Measurements from ENCODE around the gene C6orf52.
"Not testable (repeated sequence)": the region's sequence is repeated elsewhere in the genome, so short reads cannot be mapped to it uniquely, and the experiment has no call there.

Gene C6orf52

DNA sequence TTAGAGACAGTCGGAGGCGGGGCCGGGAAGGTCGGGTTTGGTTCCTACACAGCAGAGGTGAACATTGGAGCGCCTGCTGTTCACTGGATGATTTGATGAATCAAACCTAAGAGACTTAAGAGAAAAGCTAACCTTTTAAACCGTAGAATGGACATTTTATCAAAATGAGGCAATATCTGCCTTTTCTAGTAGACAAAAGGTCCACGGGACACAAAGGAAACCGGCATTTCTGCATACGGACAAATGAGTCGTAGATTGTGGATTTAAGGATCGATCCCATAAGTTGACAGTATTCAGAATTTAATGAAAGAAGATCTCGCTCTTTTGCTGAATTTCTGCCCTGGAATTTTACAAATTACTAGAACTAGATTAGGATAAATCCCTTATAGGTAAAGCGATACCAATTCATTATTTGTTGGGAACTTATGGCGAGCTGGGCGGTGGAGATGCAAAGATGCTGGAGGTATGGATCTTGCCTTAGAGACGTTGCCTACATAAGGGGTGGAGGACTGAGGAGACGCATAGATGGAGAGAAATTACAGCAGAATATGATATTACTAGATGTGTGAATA lies 756 bp upstream of the C6orf52 start:
- no peak for DNase-seq

DNA sequence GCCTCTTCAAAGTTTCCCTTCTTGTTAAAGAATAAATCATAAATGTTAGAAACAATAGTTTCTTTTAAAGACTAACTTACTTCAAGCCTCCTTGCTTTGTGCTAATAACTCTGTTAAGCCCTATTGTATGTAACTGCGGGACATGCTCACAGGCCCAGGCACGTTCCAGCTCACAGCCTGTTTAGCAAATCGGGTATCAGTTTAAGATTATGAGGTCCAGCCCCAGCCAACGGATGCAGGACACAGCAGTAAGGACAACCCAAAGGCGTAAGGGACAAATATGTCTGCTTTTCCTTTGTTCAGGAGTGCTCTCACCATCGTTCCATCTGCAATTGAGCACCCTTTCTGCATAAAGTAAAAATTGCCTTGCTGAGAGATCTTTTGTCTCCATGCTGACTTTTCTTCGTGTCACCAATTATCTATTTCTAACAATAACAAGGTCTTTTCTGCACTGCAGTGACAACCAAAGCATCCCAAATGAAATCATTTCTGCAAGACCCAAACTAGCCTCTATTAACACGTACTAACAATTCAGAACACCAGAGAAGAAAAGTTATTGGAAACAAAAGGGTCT lies 1.4 kb downstream of the C6orf52 start:
- no peak for DNase-seq

DNA sequence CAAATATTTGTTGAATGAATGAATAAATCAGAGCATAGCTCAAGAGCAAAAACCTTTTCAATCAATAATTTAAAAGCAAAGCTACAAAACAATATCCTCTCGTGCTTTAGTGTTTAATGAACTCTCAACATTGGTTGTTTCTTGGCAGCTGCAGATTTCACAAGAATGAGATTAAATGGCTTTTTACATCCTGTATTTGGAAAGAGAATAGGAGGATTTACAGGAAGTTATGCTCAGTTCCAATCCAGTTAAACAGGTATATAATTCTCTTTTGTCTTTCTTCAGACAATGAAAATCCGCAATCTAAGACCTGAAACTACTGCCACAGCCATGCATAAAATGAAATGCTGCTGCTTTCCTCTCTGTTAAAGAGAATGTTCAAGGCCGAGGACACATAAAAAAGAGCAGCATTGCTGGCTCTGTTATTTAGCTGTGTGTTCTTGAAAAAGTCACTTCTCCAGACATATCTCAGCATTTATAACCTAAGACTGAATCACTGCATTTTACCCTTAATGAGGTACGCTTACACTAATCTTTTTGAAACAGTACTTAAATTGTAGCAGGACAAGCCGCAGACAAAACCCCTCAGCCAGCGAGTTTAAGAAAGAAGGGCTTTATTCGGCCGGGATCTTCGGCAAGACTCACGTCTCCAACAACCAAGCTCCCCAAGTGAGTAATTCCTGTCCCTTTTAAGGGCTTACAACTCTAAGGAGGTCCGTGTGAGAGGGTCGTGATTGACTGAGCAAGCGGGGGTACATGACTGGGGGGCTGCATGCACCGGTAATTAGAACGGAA lies 3.6 kb downstream of the C6orf52 start:
- no peak for DNase-seq

DNA sequence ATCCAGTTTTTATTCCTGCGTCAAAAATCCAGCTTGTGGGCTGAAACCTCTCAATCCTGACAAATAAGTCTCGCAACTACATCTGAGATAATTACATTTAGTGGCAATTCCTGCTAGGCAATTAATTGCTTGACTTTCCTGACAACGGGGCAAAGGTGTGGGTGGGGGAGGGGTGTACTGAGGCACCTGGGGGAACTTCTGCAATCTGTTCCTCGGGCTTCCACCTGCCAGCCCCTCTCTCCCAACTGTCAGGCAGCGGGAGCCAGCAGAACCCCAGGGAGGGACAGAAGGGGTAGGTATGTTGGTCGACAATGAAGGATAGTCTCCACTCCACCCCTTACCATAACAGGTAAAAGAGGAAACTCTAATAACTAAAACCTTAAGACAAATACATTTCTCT lies 6.8 kb downstream of the C6orf52 start:
- no peak for DNase-seq

DNA sequence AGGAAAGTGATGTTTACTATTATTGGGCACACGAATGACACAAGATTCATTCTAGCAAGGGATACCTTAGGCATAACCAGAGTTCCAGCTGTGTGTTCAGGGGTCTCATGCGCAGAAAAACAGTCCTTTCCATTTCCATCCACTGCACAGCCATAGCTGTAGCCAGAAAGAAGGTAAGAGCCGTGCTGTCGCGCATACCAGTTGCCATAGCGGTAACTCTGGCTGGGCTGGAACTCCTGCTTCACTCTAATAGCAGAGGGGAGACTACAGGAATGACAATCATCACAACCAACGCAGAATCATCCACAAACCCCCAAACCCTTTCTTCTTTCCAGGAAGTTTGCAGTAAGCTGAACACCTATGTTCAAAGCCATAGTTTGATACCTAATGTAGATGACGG lies 7.5 kb downstream of the C6orf52 start:
- no peak for DNase-seq

DNA sequence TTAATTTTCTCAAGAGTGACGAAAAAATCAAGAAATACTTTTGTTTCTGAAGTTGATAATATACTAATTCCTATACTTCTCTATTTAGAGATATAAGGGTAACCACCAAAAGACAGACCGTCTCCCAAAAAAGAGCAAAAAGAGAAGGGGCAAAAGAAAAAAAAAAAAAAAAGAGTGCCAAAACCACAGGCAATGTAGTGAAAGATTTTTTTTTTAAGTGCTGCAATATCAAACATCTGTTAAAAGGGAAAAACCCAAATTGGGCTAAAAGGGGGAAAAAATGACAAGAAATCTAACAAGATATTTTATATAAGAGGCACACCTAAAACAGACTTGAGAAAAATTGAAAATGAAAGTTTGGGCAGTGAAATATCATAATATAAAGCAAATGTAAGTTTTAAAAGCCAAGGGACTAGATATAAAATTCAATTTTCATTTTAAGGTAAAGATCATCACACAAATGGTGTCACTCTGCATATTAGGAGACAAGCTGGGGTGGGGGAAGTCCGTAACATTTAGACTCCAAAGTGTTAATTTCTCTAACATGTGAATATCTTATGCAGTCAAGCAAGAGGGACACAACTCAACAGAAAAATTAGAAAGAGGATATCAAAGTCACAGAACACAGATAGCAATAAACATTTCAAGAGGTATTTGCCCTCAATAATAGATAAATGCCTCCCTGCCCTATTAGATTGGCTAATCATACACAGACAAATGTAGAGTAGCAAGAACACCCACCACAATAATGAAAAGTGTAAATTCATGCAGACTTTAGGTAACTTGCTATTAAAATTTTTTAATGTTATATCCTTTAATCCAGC lies 9.1 kb downstream of the C6orf52 start:
- no peak for DNase-seq

DNA sequence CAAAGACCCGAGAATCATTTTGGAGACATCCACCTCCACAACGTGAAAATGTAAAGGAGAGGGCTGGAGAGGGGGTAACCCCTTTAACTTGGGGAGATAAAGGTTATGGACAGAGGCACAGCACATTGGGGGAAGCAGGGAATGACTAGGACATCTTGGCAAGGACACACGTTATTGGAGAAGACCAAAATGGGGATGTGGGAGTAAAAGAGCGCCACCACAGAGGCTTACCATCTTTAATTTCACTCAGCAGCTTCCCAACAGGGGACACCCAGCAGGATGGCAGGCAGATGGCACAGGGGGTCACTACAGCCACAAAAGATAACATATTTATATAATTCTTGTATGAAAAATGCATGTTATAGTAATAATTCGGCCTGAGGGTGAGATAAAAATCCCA lies 9.8 kb downstream of the C6orf52 start:
- no peak for DNase-seq

DNA sequence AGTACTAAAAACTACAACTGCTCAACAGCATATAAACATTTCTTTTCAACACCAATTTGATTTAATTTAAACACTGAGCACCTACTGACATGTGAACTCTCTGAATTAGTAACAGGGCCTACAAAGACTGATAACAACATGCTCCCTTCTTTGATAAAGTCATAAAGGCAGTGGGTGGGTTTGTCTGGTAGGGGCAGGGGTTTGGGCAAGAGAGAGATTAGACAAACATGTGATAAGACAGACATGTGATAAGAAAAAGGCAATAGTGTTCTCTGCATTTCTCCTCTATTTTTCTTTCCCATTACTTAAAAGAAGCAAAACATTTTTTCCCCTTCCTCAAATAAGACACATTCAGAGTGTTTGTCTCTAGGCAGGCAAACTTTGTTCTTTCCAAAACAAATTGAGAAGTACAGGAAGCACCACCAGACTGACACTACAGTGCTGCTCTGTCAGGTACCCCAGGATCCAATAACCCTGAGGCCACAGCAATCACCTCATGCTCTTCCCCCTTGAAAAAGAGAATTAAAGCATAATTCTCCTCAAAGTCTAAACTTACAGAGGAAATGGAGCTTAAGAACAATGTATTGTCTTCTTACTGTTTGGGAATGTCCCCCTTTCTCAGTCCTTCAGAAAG lies 11.9 kb downstream of the C6orf52 start:
- no peak for DNase-seq

DNA sequence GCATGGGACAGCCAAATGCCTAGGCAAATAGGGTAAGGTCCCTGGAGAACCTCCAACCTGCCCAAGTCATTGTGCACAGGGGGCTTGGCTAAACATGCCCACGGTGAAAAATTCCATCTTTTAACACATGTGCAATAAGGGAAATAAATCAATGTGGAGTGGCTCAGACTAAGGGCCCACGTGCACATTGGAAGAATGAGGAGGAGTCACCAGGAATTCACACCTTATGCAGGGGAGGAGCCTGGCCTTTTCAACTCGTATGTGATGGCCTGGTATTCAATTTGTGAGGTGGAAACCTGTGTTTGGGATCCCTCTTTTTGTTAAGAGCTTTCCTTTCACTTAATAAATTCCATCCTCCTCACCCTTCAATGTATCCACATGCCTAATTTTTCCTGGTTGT lies 12.6 kb downstream of the C6orf52 start:
- no peak for DNase-seq

DNA sequence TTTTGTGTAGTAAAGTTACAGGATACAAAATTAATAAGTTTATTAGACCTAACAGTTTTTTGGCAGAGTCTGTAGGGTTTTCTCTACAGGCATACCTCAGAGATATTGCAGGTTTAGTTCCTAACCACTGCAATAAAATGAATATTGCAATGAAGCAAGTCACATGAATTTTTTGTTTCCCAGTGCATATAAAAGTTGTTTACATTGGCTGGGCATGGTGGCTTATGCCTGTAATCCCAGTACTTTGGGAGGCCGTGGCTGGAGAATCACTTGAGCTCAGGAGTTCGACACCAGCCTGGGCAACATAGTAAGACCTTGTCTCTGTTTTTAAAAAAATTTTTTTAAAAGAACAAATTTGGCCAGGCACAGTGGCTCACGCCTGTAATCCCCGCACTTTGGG lies 16.0 kb downstream of the C6orf52 start:
- DNase-seq: no peak

DNA sequence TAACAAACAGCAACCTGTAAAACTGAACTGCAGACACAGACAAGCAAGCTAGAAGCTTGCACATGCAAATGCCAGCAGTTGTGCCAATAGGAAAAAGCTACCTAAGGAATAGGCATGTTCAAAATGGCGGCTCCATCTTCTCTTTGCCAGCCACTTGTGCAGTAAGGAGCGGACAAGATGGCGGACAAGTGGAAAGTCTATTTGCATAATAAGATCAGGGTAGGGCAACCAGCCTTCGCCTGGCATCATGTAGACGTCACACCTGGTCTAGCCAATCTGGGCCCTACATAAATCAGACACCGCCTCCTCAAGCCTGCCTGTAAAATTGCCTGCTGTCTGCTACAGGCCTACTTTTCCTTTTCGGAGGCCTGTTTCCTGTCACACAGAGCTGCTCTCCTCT lies 18.0 kb downstream of the C6orf52 start:
- no peak for DNase-seq

DNA sequence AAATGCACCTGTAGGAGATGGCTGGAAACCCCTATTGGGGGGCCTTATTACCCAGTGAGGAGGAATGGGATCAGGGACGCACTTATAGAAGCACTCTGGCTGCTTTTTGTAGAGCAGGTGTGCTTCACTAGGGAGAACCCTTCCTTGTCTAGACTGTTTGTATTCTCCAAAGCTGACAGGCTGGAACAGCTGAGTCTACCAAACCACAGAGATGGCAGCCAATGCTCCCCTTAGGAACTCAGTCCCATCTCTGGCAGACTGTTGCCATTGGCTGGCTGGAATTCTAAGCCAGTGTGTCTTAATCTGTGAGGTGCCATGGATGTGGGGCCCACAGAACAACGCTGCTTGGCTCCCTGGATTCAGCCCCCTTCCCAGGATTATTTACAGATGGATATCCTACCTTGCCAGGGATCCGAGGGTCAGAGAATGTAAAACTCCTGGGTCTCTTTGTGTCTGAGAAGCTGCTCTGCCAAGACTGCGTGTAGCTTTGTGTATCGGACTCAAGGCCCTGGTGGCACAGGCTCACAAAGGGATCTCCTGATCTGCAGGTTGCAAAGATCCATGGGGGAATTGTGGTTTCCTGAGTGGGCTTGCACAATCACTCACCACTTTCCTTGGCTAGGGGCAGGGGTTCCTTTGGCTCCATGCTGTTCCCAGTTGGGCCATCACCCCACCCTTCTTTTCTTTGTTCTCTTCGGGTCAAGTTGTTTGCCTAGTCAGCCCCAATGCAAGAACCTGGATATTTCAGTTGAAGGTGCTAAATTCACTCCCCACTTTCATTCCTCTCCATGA lies 26.1 kb downstream of the C6orf52 start:
- DNase-seq: no peak

DNA sequence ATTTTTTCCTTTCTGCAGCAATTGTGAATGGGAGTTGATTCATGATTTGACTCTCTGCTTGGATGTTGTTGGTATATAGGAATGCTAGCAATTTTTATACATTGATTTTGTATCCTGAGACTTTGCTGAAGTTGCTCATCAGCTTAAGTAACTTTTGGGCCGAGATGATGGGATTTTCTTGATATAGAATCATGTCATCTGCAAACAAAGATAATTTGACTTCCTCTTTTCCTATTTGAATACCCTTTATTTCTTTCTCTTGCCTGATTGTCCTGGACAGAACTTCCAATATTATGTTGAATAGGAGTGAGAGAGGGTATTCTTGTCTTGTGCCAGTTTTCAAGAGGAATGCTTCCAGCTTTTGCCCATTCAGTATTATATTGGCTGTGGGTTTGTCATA lies 28.8 kb downstream of the C6orf52 start:
- DNase-seq: not testable (repeated sequence)

DNA sequence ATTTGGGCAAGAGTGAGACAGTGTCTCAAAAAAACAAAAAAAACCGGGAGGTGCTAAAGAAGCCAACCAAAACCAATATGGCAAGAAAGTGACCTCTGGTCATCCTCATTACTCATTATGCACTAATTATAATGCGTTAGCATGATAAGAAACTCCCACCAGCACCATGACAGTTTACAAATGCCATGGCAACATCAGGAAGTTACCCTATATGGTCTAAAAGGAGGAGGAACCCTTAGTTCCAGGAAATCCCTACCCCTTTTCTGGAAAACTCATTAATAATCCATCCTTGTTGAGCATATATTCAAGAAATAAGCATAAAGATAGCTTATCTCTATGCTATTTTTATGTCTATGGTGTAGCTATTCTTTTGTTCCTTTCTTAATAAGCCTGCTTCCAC lies 31.7 kb downstream of the C6orf52 start:
- DNase-seq: no peak

DNA sequence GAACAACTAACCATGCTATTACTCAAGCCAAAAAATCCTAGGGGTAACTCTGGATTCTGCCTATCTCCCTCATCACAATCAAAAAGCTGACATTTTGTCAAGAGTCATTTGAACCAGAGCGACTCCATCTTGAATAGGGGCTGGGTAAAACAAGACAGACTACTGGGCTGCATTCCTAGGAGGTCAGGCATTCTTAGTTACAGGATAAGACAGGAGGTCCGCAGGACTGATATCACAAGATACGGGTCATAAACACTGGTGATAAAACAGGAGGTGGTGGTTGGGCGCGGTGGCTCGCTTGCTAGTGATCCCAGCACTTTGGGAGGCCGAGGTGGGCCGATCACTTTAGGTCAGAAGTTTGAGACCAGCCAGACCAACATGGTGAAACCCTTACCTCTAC lies 32.2 kb downstream of the C6orf52 start:
- no peak for DNase-seq

DNA sequence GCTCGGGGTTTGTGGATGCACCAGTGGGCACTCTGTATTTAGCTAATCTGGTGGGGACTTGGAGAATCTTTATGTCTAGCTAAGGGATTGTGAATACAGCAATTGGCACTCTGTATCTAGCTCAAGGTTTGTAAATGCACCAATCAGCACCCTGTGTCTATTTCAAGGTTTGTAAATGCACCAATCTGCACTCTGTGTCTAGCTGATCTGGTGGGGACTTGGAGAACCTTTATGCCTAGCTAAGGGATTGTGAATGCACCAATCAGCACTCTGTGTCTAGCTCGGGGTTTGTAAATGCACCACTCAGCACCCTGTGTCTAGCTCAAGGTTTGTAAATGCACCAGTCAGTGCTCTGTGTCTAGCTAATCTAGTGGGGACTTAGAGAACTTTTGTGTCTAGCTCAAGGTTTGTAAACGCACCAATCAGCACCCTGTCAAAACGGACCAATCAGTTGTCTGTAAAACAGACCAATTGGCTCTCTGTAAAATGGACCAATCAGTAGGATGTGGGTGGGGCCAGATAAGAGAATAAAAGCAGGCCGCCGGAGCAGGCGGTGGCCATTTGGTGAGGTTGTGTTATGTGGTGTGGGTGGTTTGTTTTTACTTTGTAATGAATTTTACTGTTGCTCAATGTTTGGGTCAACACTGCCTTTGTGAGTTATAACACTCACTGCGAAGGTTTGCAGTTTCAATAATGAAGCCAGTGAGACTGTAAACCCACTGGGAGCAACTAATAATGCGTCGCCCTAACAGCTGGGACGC lies 33.8 kb downstream of the C6orf52 start:
- DNase-seq: not testable (repeated sequence)

DNA sequence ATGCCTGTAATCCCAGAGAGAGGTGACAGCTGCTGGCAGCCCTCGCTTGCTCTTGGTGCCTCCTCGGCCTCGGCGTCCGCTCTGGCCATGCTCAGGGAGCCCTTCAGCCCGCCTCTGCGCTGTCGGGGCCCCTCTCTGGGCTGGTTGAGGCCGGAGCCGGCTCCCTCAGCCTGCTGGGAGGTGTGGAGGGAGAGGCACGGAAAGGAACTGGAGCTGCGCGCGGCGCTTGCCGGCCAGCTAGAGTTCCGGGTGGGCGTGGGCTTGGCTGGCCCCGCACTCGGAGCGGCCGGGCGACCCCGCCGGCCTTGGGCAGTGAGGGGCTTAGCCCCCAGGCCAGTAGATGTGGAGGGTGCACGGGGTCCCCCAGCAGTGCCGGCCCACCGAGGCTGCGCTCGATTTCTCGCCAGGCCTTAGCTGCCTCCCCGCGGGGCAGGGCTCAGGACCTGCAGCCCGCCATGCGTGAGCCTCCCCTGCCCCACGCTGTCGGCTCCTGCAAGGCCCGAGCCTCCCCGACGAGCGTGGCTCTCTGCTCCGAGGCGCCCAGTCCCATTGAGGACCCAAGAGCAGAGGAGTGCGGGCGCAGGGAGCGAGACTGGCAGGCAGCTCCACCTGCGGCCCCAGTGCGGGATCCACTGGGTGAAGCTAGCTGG lies 34.6 kb downstream of the C6orf52 start:
- DNase-seq: no peak

DNA sequence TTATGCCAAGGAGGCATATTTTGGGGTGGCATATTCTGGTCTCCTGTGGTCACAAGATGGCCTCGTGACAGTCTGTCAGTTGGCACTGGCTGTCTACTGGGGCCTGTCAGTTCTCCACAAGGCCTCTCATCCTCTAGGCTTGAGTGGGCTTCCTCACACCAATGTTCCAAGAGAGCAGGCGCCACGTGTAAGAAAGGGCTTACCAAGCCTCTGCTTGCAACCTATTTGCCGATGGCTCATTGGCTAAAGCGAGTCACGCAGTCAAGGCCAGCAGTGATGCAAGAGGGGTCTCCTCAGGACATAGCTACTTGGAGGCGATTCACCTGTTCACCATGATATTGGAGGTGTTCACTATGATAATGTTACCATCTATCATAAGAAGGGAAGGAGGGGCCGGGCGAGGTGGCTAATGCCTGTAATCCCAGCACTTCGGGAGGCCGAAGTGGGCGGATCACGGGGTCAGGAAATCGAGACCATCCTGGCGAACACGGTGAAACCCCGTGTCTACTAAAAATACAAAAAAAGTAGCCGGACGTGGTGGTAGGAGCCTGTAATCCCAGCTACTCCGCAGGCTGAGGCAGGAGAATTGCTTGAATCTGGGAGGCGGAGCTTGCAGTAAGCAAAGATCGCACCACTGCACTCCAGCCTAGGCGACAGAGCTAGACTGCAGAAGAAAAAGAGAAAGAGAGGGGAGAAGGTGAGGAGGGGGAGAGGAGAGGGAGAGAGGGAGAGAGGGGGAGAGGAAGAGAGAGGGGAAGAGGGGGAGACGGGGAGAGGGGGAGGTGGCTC lies 35.3 kb downstream of the C6orf52 start:
- no peak for DNase-seq

DNA sequence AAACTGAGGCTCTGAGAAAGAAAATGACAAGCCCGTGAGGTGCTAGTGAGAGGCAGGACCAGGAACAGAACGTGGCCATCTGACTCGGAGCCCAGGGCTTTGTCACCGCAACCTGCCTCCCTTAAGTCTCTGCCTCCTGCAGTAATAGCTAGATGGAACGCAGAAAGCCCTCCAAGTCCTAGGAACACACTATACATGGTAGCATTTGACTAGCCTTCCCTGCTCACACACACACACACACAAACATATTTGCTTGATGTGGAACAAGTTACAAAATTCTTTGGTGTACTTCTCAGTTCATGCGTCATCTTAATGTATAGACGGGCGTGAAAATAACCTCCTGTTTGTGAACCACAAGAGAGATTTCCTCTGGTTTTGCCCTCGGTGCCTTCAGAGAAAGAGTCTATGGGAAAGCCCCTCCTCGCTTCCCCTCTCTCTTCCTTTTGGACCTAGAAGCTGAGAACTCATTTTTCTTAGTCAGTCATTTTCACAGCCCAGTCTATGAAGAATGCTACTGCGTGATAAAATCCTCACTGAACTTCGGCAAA lies 38.8 kb downstream of the C6orf52 start:
- no peak for DNase-seq

DNA sequence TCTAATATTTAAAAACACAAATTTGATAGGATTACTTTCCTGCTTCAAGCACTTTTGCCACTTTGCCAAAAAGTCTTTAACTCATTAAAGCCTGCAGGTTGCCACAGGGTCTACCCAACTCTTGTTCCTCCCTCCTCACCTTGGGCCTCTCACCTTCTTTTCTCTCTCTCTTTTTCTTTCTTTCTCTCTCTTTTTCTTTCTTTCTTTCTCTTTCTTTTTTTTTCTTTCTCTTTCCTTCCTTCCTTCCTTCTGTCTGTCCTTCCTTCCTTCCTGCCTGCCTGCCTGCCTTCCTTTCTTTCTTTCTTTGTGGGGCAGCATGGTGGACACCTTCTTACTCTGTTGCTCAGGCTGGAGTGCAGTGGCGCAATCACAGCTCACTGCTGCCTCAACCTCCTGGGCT lies 50.2 kb downstream of the C6orf52 start:
- no peak for DNase-seq
